ENCODE measurements around the gene DDIT3. TPM values are rescaled to one million over a fixed set of nuclear protein-coding genes. Genes with fewer than 3 reads are reported as not detected.
"Not testable (repeated sequence)": the region's sequence is repeated elsewhere in the genome, so short reads cannot be mapped to it uniquely, and the experiment has no call there.

Gene DDIT3
- polyA plus RNA-seq, 4 donors, result 29.2 to 37.3 (median 30.3) TPM

DNA sequence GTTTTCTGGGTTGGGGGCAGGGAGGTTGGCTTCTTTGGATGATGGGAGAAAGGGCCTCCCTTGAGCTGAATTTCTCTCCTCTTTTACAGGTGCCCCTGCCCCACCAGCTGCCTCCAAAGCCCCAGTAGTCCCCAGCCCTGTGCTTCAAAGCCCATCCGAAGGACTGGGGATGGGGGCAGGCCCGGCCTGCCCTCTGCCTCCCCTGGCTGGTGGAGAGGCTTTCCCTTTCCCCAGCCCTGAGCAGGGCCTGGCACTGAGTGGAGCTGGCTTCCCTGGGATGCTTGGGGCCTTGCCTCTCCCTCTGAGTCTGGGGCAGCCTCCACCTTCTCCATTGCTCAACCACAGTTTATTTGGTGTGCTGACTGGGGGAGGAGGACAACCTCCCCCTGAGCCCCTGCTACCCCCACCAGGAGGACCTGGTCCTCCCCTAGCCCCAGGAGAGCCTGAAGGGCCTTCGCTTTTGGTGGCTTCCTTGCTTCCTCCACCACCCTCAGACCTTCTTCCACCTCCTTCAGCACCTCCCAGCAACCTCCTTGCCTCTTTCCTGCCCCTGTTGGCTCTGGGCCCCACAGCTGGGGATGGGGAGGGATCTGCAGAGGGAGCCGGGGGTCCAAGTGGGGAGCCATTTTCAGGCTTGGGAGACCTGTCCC is 6.3 kb upstream of the DDIT3 start:
- no peak for DNase-seq (ENCODE audit: low read depth in 4 of 4, low spot score in 3 of 4)

- no peak for DNase-seq (ENCODE audit: low read depth in 4 of 4, low spot score in 3 of 4)
Observed at GRCh38 chr12:57525615-57526383, 5.5 kb upstream of the DDIT3 start.

- no peak for DNase-seq (ENCODE audit: low read depth in 4 of 4, low spot score in 3 of 4)
Observed at GRCh38 chr12:57524814-57525614, 4.7 kb upstream of the DDIT3 start.

DNA sequence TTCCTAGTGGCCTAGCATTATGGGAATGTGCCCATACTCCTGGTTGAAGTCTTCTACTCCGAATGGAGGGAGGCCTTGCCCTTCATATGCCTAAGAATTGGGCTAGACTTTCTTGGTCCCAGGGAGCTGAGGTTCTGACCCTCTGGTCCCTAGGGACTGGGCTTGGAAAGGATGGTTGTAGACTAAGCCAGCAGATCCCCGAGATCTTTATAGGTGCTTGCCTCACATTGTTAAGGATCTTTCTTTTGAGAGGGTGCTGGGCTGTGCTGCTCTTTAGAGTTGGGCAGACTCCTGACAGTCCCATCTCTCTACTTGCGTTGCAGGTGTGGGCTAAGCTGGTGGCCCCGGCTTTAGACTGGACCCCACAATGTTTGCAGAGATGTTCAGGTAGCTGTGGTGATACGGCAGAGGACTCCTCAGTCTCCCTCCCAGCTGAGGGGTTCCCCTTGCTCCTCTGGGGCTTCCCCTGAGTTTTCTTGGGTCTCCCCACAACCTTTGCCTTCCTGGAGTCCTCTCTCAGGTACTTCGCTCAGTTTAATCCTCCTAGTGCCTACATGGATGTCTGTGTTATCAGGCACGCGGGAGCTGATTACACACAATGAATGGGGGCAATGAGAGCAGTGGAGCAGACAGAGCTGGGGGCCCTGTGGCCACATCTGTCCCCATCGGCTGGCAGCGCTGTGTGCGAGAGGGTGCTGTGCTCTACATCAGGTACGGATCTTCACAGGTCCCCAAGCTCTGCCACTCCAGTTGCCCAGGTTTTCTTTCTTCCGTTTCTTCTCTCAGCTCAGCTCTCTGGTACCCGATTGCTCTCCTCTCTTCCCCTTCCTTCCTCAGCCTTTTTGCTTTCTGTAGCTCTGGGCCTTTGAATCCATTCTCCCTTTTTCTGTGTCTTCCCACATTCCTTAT is 3.6 kb upstream of the DDIT3 start:
- no peak for DNase-seq (ENCODE audit: low read depth in 4 of 4, low spot score in 3 of 4)

GRCh38 chr12:57522887-57523705 is 2.8 kb upstream of the DDIT3 start:
- DNase-seq (ENCODE audit: low read depth in 4 of 4, low spot score in 3 of 4), result peak in 3 of 4 donors; percentile 55 to 68 (median 57)

DNA sequence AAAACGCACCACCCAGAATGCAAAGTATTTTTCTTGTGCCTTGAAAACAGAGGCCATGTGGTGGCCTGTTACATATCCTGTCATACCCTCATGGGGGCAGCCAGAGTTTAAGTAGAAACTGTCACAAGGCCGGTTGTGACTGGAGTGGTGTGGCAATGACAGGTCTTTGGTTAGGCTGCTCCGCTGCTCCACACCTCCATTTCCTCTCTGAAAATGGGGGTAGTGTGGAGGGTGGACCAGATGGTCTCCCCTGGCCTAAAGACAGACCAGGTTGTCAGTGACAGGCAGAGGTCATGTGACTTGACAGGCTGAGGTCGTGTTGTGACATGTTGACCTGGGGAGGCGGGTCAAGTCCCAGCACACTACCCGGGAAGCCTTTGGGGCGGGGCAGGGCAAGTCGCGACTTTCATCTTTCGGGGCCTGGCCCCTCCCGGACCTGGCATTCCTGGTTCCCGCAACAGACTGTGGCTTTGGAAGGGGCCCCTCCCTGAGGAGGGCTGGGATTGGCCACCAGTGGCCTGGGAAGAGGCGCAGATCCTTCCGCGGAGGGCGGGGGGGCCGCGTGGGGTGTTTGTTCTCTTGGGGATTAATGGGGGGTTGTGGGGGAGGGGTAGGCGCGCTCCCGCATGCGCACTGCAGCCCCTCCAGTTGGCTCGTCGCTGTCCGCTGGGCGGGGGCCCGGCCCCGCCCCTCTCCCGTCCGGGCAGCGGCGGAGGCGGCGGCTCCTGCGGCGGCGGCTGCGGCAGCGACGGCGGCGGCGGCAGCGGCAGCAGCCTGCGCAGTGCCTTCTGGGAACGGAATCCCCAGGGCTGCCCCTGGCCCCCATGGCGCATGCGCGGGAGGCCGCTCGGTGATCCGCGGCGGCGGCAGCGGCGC is 1.9 kb upstream of the DDIT3 start, which contains the start of gene MBD6:
TSS of gene MBD6 (plus strand) at position 814 of the 876 bp plus-strand sequence. CDS start 1,480 bp downstream, outside the sequence.
- DNase-seq (ENCODE audit: low read depth in 4 of 4, low spot score in 3 of 4), result peak; percentile 76 to 83 (median 82)

DNA sequence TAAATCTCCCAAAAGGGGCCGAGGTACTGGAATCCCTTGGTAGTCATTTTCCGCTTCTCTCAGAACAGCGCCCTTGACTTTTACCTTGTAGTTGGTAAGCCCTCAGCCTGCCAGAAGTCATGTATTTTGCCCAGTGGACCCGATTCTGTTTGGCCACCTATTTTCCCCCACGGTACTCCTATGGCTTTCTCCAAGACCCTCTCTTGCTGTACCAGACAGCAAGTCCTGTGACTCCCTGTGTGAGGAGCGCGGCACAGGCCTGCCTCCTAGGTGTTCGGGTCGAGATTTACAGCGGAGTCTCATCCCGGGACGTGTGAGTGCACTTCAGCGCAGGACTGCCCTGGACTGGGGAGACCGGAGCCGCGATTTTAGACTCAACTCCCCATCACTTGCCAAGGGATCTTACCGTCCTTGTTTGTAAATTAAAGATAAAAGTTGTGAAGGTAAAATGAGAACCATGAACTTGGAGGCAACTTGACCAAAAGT is 1.3 kb upstream of the DDIT3 start:
- DNase-seq (ENCODE audit: low read depth in 4 of 4, low spot score in 3 of 4), result peak in 2 of 4 donors; percentile 40 to 51

DNA sequence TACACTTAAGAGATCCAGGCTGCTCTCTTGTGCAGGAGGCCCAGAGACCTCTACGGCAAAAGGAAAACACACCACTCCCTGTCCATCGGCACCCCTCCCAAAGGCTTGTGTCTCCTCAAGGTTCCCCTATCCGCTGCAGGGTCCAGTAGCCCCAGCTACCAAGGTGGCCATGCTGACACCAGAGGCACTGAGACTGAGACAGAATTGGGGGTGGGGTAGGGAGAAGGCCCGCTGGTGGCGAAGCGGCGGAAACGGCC is 590 bp downstream of the DDIT3 start:
- peak in 2 of 4 donors; percentile 15 to 34 for DNase-seq (ENCODE audit: low read depth in 4 of 4, low spot score in 3 of 4)

DNA sequence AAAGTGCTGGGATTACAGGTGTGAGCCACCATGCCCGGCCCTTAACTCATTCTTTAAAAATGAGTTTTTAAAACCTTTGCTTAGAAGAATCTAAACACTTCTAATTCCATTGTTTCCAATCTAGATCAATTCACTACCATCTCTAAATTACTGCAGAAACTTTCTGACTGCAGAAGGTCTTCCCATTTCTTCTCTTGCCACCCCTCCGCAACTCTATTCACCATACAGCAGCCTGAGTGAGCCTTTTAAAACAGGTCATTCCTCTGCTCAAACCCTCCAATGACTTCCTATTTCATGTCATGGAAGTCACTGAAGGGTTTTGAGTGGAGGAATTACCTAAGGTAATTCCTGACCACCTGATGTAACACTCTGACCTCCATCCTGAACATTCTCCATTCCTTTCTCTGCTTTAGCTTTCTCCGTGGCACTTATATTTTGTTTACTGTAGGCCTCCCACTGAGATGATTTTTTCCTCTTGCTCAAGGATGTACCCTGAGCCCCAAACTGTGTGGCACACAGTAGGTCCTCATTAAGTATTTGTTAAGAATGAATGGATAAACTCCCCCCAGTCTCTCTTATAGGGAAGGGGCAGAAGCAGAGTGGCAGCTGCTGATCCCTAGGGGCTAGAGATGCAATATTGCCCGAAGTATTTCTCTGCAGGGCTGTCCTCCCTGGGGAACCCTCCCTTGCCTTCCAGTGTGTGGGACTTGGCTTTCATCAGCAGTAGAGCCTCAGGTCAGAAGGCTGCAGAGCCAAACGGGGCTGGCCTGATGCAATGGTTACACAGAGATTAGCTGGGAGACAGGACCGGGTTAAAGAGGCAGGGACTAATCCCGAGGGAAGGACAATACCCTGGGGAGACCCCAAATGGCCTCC is 1.2 kb downstream of the DDIT3 start:
- no peak for DNase-seq (ENCODE audit: low read depth in 4 of 4, low spot score in 3 of 4)

DNA sequence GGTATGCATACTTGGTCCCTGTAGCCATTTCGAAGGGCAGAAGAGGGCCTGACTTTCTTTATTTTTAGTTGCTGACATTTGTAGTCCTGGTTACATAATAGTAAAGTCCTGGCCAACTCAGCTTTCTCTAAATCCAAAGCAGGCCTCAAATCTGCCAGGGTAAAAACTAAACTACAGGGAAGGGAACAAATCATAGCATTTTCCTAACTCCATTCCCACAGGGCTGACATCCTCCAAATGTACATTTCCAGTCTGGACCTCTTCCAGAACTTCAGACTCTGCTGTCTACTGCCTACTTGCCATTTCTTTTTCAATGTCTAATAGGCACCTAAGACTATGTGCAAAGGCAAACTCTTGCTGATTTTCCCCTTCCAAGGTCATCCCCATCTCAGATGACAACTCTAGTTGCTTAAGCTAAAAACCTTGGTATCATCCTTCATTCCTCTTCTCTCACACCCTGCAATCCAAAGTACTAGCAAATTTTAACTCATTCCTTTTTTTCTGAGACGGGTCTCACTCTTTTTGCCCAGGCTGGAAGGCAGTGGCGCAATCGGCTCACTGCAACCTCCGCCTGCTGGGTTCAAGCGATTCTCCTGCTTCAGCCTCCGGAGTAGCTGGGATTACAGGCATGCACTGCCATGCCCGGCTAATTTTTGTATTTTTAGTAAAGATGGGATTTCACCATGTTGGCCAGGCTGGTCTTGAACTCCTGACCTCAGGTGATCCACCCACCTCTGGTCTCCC is 2.0 kb downstream of the DDIT3 start:
- DNase-seq (ENCODE audit: low read depth in 4 of 4, low spot score in 3 of 4), result no peak

DNA sequence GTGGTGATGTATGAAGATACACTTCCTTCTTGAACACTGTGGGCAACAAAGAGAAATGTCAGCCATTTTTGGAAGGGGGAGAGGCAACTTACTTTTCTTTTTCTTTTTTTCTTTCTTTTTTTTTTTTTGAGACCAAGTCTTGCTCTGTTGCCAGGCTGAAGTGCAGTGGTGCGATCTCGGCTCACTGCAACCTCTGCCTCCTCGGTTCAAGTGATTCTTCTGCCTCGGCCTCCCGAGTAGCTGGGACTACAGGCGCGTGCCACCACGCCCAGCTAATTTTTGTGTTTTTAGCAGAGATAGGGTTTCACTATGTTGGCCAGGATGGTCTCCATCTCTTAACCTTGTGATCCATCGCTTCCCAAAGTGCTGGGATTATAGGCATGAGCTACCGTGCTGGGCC is 2.6 kb downstream of the DDIT3 start:
- not testable (repeated sequence) for DNase-seq (ENCODE audit: low read depth in 4 of 4, low spot score in 3 of 4)

DNA sequence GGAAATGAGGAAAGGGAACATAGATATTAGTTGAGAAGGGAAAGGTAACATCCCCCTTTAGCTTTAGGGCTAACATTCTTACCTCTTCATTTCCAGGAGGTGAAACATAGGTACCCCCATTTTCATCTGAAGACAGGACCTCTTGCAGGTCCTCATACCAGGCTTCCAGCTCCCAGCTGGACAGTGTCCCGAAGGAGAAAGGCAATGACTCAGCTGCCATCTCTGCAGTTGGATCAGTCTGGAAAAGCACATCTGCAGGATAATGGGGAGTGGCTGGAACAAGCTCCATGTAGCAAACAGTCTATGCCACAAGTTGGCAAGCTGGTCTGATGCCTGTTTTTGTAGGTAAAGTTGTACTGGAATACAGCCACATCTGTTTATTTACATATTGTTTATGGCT is 3.1 kb downstream of the DDIT3 start:
- no peak for DNase-seq (ENCODE audit: low read depth in 4 of 4, low spot score in 3 of 4)

- DNase-seq (ENCODE audit: low read depth in 4 of 4, low spot score in 3 of 4), result no peak
Observed at GRCh38 chr12:57516617-57517153, 3.6 kb downstream of the DDIT3 start.

GRCh38 chr12:57515934-57516541 is 4.3 kb downstream of the DDIT3 start:
- DNase-seq (ENCODE audit: low read depth in 4 of 4, low spot score in 3 of 4), result no peak

- DNase-seq (ENCODE audit: low read depth in 4 of 4, low spot score in 3 of 4), result no peak
Observed at GRCh38 chr12:57515408-57515933, 4.8 kb downstream of the DDIT3 start.

Measured in right renal pelvis (tissue), 4 donors.